SK-N-SH treated with all-trans-retinoic acid at 6 μM for 48 hours (cell line): ENCODE measurements around the gene CCN5.

Source experiments
- ATAC-seq: fragments of 200-7000 bp; cut with Tn5 transposase; 3 replicates; pipeline ENCODE4 v1.9.1; 2020; ENCODE audit warnings: mild to moderate bottlenecking, moderate library complexity
- ARNTL ChIP-seq: fragments of 450-650 bp; formaldehyde crosslinking; IDR thresholded peaks from 2 replicates; pipeline ENCODE4 v1.5.0; 2020; ENCODE audit warnings: low read depth, mild to moderate bottlenecking, moderate library complexity, borderline replicate concordance
- BACH2 ChIP-seq: fragments of 250-450 bp; sonication (Bioruptor Pico); IDR thresholded peaks from 2 replicates; pipeline ENCODE4 v1.9.0; 2021; ENCODE audit warnings: mild to moderate bottlenecking, borderline replicate concordance
- CREB5 ChIP-seq: fragments of 250-450 bp; sonication (Bioruptor Pico); IDR thresholded peaks from 2 replicates; pipeline ENCODE4 v1.5.1; 2020; ENCODE audit warnings: low read depth, mild to moderate bottlenecking, moderate library complexity
- CSDC2 ChIP-seq: fragments of 250-450 bp; sonication (Bioruptor Pico); IDR thresholded peaks from 2 replicates; pipeline ENCODE4 v1.5.0; 2020; ENCODE audit warnings: mild to moderate bottlenecking, moderate library complexity
- ESRRG ChIP-seq: fragments of 250-450 bp; sonication (Bioruptor Pico); IDR thresholded peaks from 2 replicates; pipeline ENCODE4 v1.6.1; 2021; ENCODE audit warnings: mild to moderate bottlenecking
- GLIS3 ChIP-seq: fragments of 250-450 bp; sonication (Bioruptor Pico); IDR thresholded peaks from 2 replicates; pipeline ENCODE4 v1.5.0; 2020; ENCODE audit warnings: mild to moderate bottlenecking, moderate library complexity
- ISL1 ChIP-seq: fragments of 250-450 bp; sonication (Bioruptor Pico); IDR thresholded peaks from 2 replicates; pipeline ENCODE4 v2.1.2; 2022; ENCODE audit warnings: mild to moderate bottlenecking, moderate library complexity
- OSR1 ChIP-seq: fragments of 250-450 bp; sonication (Bioruptor Pico); IDR thresholded peaks from 2 replicates; pipeline ENCODE4 v1.8.0; 2022; ENCODE audit warnings: moderate library complexity, mild to moderate bottlenecking, inconsistent platforms
- POU6F1 ChIP-seq: fragments of 250-450 bp; sonication (Bioruptor Pico); IDR thresholded peaks from 2 replicates; pipeline ENCODE4 v1.8.0; 2021; ENCODE audit warnings: low read depth, mild to moderate bottlenecking, moderate library complexity, borderline replicate concordance
- PPARA ChIP-seq: fragments of 250-450 bp; sonication (Bioruptor Pico); IDR thresholded peaks from 2 replicates; pipeline ENCODE4 v1.5.0; 2020; ENCODE audit warnings: mild to moderate bottlenecking, borderline replicate concordance
- RARB ChIP-seq: fragments of 250-450 bp; sonication (Bioruptor Pico); IDR thresholded peaks from 2 replicates; pipeline ENCODE4 v1.8.0; 2021; ENCODE audit warnings: mild to moderate bottlenecking, moderate library complexity
- SNAI2 ChIP-seq: fragments of 250-450 bp; sonication (Bioruptor Pico); IDR thresholded peaks from 2 replicates; pipeline ENCODE4 v1.5.0; 2020; ENCODE audit warnings: mild to moderate bottlenecking, moderate library complexity
- TCF4 ChIP-seq: fragments of 250-450 bp; sonication (Bioruptor Pico); IDR thresholded peaks from 2 replicates; pipeline ENCODE4 v1.8.0; 2021; ENCODE audit warnings: mild to moderate bottlenecking, moderate library complexity, borderline replicate concordance
- TOX ChIP-seq: fragments of 250-450 bp; sonication (Bioruptor Pico); IDR thresholded peaks from 2 replicates; pipeline ENCODE4 v1.8.0; 2021; ENCODE audit warnings: mild to moderate bottlenecking, moderate library complexity, borderline replicate concordance
- TSHZ2 ChIP-seq: fragments of 250-450 bp; sonication (Bioruptor Pico); IDR thresholded peaks from 2 replicates; pipeline ENCODE4 v1.5.0; 2020; ENCODE audit warnings: mild to moderate bottlenecking, moderate library complexity
- ZFP3 ChIP-seq: fragments of 250-450 bp; sonication (Bioruptor Pico); IDR thresholded peaks from 2 replicates; pipeline ENCODE4 v1.5.0; 2020; ENCODE audit warnings: mild to moderate bottlenecking, moderate library complexity
- ZFP30 ChIP-seq: fragments of 450-650 bp; formaldehyde crosslinking; IDR thresholded peaks from 2 replicates; pipeline ENCODE4 v1.5.0; 2022; ENCODE audit warnings: mild to moderate bottlenecking, moderate library complexity
- ZNF565 ChIP-seq: fragments of 450-650 bp; formaldehyde crosslinking; conservative IDR thresholded peaks from 2 replicates; pipeline ENCODE4 v1.5.0; 2020; ENCODE audit warnings: low read depth, mild to moderate bottlenecking, moderate library complexity
- ZNF70 ChIP-seq: fragments of 450-650 bp; formaldehyde crosslinking; IDR thresholded peaks from 2 replicates; pipeline ENCODE4 v1.5.0; 2020; ENCODE audit warnings: mild to moderate bottlenecking, moderate library complexity
- ZNF8 ChIP-seq: fragments of 450-650 bp; formaldehyde crosslinking; IDR thresholded peaks from 2 replicates; pipeline ENCODE4 v1.5.0; 2020; ENCODE audit warnings: mild to moderate bottlenecking, moderate library complexity
- TF ChIP-seq, protein P1 (sequence below): fragments of 250-450 bp; sonication (Bioruptor Pico); IDR thresholded peaks from 2 replicates; pipeline ENCODE4 v1.8.0; 2020; ENCODE audit warnings: mild to moderate bottlenecking, moderate library complexity, borderline replicate concordance
- TF ChIP-seq, protein P2 (sequence below): fragments of 250-450 bp; sonication (Bioruptor Pico); IDR thresholded peaks from 2 replicates; pipeline ENCODE4 v1.5.1; 2021; ENCODE audit warnings: mild to moderate bottlenecking, moderate library complexity

Gene CCN5

GRCh38 chr20:44683263-44684046 is 31.7 kb upstream of the CCN5 start (continued):
- TF ChIP-seq OSR1 (CRISPR knock-in tag) (no peak), TSHZ2 (no peak), PPARA (CRISPR knock-in tag) (no peak)

GRCh38 chr20:44684047-44684967 is 30.9 kb upstream of the CCN5 start:
- no peak for ATAC-seq
- TF ChIP-seq, protein P1, sequence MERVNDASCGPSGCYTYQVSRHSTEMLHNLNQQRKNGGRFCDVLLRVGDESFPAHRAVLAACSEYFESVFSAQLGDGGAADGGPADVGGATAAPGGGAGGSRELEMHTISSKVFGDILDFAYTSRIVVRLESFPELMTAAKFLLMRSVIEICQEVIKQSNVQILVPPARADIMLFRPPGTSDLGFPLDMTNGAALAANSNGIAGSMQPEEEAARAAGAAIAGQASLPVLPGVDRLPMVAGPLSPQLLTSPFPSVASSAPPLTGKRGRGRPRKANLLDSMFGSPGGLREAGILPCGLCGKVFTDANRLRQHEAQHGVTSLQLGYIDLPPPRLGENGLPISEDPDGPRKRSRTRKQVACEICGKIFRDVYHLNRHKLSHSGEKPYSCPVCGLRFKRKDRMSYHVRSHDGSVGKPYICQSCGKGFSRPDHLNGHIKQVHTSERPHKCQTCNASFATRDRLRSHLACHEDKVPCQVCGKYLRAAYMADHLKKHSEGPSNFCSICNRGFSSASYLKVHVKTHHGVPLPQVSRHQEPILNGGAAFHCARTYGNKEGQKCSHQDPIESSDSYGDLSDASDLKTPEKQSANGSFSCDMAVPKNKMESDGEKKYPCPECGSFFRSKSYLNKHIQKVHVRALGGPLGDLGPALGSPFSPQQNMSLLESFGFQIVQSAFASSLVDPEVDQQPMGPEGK (CRISPR knock-in tag): no peak
- TF ChIP-seq BACH2 (CRISPR knock-in tag): no peak
- no peak for TF ChIP-seq ISL1
- no peak for TF ChIP-seq TCF4 (CRISPR knock-in tag)
- TF ChIP-seq CREB5 (CRISPR knock-in tag): no peak
- TF ChIP-seq PPARA (CRISPR knock-in tag): no peak
- TF ChIP-seq GLIS3 (CRISPR knock-in tag): no peak
- TF ChIP-seq TOX (CRISPR knock-in tag): no peak
- TF ChIP-seq ZNF8 (CRISPR knock-in tag): no peak
- no peak for TF ChIP-seq SNAI2 (CRISPR knock-in tag)
- no peak for TF ChIP-seq ZFP3 (CRISPR knock-in tag)
- TF ChIP-seq ZNF70: no peak
- no peak for TF ChIP-seq ESRRG (CRISPR knock-in tag)
- no peak for TF ChIP-seq ARNTL
- TF ChIP-seq RARB (CRISPR knock-in tag): no peak
- TF ChIP-seq, protein P2, sequence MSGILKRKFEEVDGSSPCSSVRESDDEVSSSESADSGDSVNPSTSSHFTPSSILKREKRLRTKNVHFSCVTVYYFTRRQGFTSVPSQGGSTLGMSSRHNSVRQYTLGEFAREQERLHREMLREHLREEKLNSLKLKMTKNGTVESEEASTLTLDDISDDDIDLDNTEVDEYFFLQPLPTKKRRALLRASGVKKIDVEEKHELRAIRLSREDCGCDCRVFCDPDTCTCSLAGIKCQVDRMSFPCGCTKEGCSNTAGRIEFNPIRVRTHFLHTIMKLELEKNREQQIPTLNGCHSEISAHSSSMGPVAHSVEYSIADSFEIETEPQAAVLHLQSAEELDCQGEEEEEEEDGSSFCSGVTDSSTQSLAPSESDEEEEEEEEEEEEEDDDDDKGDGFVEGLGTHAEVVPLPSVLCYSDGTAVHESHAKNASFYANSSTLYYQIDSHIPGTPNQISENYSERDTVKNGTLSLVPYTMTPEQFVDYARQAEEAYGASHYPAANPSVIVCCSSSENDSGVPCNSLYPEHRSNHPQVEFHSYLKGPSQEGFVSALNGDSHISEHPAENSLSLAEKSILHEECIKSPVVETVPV (CRISPR knock-in tag): no peak
- TF ChIP-seq ZNF565 (CRISPR knock-in tag): no peak

GRCh38 chr20:44686934-44687333 is 28.2 kb upstream of the CCN5 start:
- TF ChIP-seq CSDC2 (CRISPR knock-in tag) (no peak), ISL1 (no peak), ZFP3 (CRISPR knock-in tag) (no peak), RARB (CRISPR knock-in tag) (no peak), TCF4 (CRISPR knock-in tag) (no peak), POU6F1 (no peak), ZNF8 (CRISPR knock-in tag) (no peak), TOX (CRISPR knock-in tag) (no peak), CREB5 (CRISPR knock-in tag) (no peak), ARNTL (no peak), PPARA (CRISPR knock-in tag) (no peak), ZFP30 (CRISPR knock-in tag) (no peak)
- TF ChIP-seq, protein P2 (CRISPR knock-in tag): no peak
- no peak for ATAC-seq
